ENCODE results near the gene TBC1D16. TPM values are rescaled to one million over a fixed set of nuclear protein-coding genes. Genes with fewer than 3 reads are reported as not detected.

TBC1D16 gene
- total and polyA plus RNA-seq, 2 donors from 2014 or later = 9.1 to 68.0 TPM

- no peaks in the 10 kb centered on the region for H3K9me3 ChIP-seq (ENCODE audit: control insufficient read depth in 2 of 3, insufficient read depth in 1 of 3, low read length in 3 of 3)
- peak overlapping the region; percentile 83 to 87 for H3K27ac ChIP-seq (ENCODE audit: low read depth in 2 of 2, low read length in 2 of 2)
- DNase-seq (peak; percentile 77 to 92 (median 85)), FAIRE-seq (no peak)
- no peaks in the 10 kb centered on the region for H3K27me3 ChIP-seq (ENCODE audit: control insufficient read depth, insufficient read depth, low read length)
- H3K9ac ChIP-seq (ENCODE audit: low read length in 3 of 3) = peak overlapping the region in 1 of 3 donors; percentile 41
- TF ChIP-seq CTCF (IDR thresholded peaks at IDR 0.05; ENCODE audit: borderline replicate concordance, extremely low read depth, insufficient read depth) = no peak
- H3K4me1 ChIP-seq (ENCODE audit: control insufficient read depth in 2 of 3, insufficient read depth in 2 of 3, low read depth in 1 of 3, low read length in 3 of 3) = peaks cover 3 to 32% (median 14%) of the 10 kb centered on the region in 3 donors
- H3K4me3 ChIP-seq (ENCODE audit: low read length in 3 of 3) = peak overlapping the region in 2 of 3 donors; percentile 4 to 18
- H3K36me3 ChIP-seq (ENCODE audit: control insufficient read depth in 2 of 3, insufficient read depth in 3 of 3, low read length in 3 of 3) = peaks cover 0 to 2% (median 0%) of the 10 kb centered on the region in 3 donors
- intact Hi-C loops (cut with DNase I) = no loop called here
Measured at GRCh38 chr17:80068301-80069222, 32.9 kb upstream of the TBC1D16 start.

DNA sequence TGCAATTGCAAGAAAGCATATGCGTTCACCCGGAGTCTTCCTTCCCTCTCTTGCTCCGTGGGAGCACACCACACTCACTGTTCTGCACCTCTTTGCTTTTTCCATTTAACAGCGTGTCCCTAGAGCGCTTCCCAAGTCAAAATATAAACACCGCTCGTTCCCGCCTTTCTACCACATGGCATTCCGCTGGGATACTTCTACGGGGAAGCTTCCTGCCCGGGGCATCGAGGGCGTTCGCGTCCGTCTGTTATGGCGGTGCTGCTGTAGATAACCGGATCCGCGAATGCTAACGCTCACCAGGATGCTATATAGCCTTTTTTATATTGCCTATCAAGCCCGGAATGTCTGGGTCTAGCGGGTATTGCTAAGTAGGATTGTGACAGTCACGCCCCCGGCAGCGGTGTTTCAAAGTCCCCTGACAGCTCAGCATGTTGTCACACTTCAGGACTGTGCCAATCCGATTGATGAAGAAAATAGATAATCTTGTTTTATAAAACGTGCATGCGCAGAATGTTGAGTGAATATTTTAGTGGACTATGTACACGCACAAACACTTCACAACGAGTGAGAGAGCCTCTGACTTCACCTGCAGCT lies 31.8 kb upstream of the TBC1D16 start:
- H3K4me3 ChIP-seq (ENCODE audit: low read length in 3 of 3) = no peak overlapping the region
- no peak overlapping the region for H3K27ac ChIP-seq (ENCODE audit: low read depth in 2 of 2, low read length in 2 of 2)
- intact Hi-C loops (cut with DNase I) = no loop called here
- H3K9me3 ChIP-seq (ENCODE audit: control insufficient read depth in 2 of 3, insufficient read depth in 1 of 3, low read length in 3 of 3) = no peaks in the 10 kb centered on the region
- TF ChIP-seq CTCF (IDR thresholded peaks at IDR 0.05; ENCODE audit: borderline replicate concordance, extremely low read depth, insufficient read depth) = no peak
- peaks cover 3 to 36% (median 14%) of the 10 kb centered on the region in 3 donors for H3K4me1 ChIP-seq (ENCODE audit: control insufficient read depth in 2 of 3, insufficient read depth in 2 of 3, low read depth in 1 of 3, low read length in 3 of 3)
- H3K27me3 ChIP-seq (ENCODE audit: control insufficient read depth, insufficient read depth, low read length) = no peaks in the 10 kb centered on the region
- FAIRE-seq (no peak), DNase-seq (peak in 1 of 5 donors; percentile 44)
- no peak overlapping the region for H3K9ac ChIP-seq (ENCODE audit: low read length in 3 of 3)
- H3K36me3 ChIP-seq (ENCODE audit: control insufficient read depth in 2 of 3, insufficient read depth in 3 of 3, low read length in 3 of 3) = peaks cover 0 to 2% (median 0%) of the 10 kb centered on the region in 3 donors

DNA sequence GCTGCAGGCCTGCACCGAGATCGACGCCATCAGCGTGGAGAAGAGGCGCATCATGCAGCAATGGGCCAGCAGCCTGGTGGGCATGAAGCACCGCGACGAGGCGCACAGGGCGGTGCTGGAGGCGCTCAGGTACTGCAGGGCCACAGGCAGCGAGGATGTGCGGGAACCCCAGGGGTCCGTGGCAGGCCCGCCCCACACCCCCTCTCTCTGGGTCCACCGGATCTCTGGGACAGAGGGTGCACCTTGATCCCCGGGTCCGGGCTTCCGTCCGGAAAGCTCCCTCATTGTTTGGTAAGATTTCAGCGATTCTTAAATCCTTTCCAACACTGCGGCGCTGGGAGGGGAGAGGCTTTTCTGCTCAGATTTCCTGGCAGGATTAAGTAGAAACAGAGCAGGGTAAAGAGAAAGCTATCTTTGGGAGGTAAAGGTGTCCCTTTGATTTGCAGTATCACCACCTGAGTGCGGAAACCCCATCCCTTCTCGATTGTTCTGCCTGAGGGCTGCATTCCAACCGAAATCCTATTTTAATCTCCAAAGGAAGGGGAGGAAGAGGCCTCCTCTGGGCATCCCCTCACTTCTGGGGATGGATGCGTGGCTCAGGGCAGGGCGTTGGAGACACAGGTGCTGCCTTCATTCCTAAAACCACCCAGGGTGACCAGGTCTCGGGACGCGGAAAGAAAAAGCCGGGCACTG lies 30.0 kb upstream of the TBC1D16 start:
- Histone ChIP-seq H3K36me3 (ENCODE audit: control insufficient read depth in 2 of 3, insufficient read depth in 3 of 3, low read length in 3 of 3) (peaks cover 0 to 2% (median 0%) of the 10 kb centered on the region in 3 donors), H3K27me3 (ENCODE audit: control insufficient read depth, insufficient read depth, low read length) (no peaks in the 10 kb centered on the region), H3K4me3 (ENCODE audit: low read length in 3 of 3) (no peak overlapping the region), H3K27ac (ENCODE audit: low read depth in 2 of 2, low read length in 2 of 2) (no peak overlapping the region), H3K4me1 (ENCODE audit: control insufficient read depth in 2 of 3, insufficient read depth in 2 of 3, low read depth in 1 of 3, low read length in 3 of 3) (peaks cover 3 to 27% (median 17%) of the 10 kb centered on the region in 3 donors), H3K9ac (ENCODE audit: low read length in 3 of 3) (no peak overlapping the region), H3K9me3 (ENCODE audit: control insufficient read depth in 2 of 3, insufficient read depth in 1 of 3, low read length in 3 of 3) (no peaks in the 10 kb centered on the region)
- intact Hi-C loops (cut with DNase I) = no loop called here
- FAIRE-seq (no peak), DNase-seq (peak in 1 of 5 donors; percentile 66)
- TF ChIP-seq CTCF (IDR thresholded peaks at IDR 0.05; ENCODE audit: borderline replicate concordance, extremely low read depth, insufficient read depth) = no peak
